NB4 (cell line): ENCODE measurements around the gene BMPR2.

Experiments
- DNase-seq: peaks from one replicate; pipeline ENCODE4 v3.0.0; 2010; ENCODE audit warnings: low read depth
- H3K4me3 ChIP-seq: one replicate; pipeline ENCODE4 v1.5.1; 2011; ENCODE audit warnings: mild to moderate bottlenecking, low read depth, low read length, moderate library complexity
- MYC ChIP-seq: IDR thresholded peaks from 2 replicates; pipeline ENCODE4 v1.6.1; 2011; ENCODE audit warnings: low read depth, low read length
- POLR2A ChIP-seq: IDR thresholded peaks from 2 replicates; pipeline ENCODE4 v1.6.1; 2011; ENCODE audit warnings: mild to moderate bottlenecking; ENCODE audit not compliant: insufficient read length; ENCODE audit errors: extremely low read depth
- TF ChIP-seq, protein P1 (sequence below): IDR thresholded peaks from one replicate; pipeline ENCODE4 v1.5.1; 2012; ENCODE audit warnings: low read depth, low read length
- TF ChIP-seq, protein P2 (sequence below): IDR thresholded peaks from 2 replicates; pipeline ENCODE4 v1.6.1; 2011; ENCODE audit warnings: low read depth, low read length

Gene BMPR2

DNA sequence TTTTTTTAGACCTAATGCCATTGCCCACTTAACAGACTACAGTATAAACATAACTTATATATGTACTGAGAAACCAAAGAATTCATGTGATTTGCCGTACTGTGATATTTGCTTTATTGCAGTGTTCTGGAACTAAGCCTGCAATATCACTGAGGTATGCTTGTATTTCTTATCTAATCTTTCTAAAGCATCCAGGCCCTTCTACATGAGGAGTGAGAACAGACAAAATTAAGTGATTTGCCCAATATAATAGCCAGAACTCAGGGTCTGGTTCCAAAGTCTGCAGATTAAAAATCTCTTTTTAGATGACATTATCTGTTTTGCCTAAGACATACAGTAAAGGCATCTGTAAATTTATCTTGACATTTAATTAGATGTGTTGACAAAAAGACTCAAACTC is 41.9 kb downstream of the BMPR2 start:
- TF ChIP-seq, protein P1, sequence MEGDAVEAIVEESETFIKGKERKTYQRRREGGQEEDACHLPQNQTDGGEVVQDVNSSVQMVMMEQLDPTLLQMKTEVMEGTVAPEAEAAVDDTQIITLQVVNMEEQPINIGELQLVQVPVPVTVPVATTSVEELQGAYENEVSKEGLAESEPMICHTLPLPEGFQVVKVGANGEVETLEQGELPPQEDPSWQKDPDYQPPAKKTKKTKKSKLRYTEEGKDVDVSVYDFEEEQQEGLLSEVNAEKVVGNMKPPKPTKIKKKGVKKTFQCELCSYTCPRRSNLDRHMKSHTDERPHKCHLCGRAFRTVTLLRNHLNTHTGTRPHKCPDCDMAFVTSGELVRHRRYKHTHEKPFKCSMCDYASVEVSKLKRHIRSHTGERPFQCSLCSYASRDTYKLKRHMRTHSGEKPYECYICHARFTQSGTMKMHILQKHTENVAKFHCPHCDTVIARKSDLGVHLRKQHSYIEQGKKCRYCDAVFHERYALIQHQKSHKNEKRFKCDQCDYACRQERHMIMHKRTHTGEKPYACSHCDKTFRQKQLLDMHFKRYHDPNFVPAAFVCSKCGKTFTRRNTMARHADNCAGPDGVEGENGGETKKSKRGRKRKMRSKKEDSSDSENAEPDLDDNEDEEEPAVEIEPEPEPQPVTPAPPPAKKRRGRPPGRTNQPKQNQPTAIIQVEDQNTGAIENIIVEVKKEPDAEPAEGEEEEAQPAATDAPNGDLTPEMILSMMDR, result no peak
- TF ChIP-seq POLR2A, result no peak
- TF ChIP-seq MYC, result no peak
- TF ChIP-seq, protein P2, sequence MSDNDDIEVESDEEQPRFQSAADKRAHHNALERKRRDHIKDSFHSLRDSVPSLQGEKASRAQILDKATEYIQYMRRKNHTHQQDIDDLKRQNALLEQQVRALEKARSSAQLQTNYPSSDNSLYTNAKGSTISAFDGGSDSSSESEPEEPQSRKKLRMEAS, result no peak
- DNase-seq, result no peak
- H3K4me3 ChIP-seq, result no peak overlapping the region

DNA sequence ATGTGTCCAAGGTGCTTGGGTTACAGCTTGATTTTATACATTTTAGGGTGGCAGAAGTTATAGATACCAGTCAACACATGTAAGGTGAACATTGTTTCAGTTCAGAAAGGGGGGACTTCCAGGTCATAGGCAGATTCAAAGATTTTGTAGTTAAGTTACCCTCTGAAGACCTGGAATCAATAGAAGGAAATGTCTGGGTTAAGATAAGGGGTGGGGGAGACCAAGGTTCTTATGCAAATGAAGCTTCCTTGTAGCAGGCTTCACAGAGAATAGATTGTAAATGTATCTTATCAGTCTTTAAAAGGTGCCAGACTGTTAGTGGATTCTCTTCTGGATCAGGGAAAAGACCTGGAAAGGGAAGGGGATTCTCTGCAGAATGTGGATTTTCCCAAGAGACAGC is 42.4 kb downstream of the BMPR2 start:
- H3K4me3 ChIP-seq, result no peak overlapping the region
- TF ChIP-seq MYC, result no peak
- TF ChIP-seq, protein P2, result no peak
- TF ChIP-seq POLR2A, result no peak
- TF ChIP-seq, protein P1, result no peak
- DNase-seq, result no peak

DNA sequence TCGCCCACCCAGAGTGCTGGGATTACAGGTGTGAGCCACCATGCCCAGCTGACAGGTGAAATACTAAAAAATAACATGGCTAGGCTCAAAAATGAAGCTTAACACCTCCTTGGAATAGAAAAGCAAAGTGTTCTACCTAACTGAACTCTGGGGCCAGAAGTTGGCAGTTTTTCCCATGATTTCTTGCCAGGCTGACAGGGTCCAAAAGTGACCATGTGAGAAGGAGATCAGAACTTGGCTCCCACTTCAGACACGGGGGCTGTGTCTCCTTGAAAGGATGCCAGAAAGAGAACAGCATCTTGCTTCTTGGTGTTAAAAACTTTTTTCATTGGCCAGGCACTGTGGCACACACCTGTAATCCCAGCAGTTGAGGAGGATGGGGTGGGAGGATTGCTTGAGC is 47.0 kb downstream of the BMPR2 start:
- no peak for DNase-seq
- H3K4me3 ChIP-seq, result no peak overlapping the region
- TF ChIP-seq, protein P1, result no peak
- TF ChIP-seq POLR2A (no peak), MYC (no peak)
- TF ChIP-seq, protein P2, result no peak

DNA sequence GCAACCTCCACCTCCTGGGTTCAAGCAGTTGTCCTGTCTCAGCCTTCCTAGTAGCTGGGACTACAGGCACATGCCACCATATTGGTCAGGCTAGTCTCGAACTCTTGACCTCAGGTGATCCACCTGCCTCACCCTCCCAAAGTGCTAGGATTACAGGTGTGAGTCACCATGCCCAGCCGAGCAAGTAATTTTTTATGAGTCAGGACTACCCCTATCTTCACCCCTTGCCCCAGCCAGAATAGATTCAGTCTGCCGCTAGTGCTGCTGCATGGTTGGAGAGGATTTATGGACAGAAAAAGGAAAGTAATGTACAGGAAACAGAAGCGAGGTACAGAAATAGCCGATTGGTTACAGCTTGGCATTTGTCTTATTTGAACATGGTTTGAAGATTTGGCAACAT is 48.9 kb downstream of the BMPR2 start:
- TF ChIP-seq MYC, result no peak
- TF ChIP-seq, protein P2, result no peak
- TF ChIP-seq POLR2A, result no peak
- TF ChIP-seq, protein P1, result no peak
- no peak overlapping the region for H3K4me3 ChIP-seq
- DNase-seq, result no peak

DNA sequence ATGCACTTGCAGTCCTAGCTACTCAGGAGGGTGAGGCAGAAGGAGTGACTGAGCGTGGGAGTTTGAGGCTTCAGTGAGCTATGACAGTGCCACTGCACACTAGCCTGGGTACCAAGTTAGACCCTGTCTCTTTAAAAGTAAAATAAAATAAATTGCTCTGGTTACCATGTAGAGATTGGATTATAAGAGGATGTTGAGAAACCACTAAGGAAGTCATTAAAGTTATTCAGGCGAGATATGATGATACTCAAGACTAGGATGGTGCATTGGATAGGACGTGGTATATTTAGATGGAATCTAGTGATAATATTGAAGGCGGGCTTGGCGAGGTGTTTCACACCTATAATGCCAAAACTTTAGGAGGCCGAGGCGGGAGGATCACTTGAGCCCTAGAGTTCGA is 50.6 kb downstream of the BMPR2 start:
- H3K4me3 ChIP-seq, result no peak overlapping the region
- TF ChIP-seq POLR2A (no peak), MYC (no peak)
- TF ChIP-seq, protein P1, result no peak
- TF ChIP-seq, protein P2, result no peak
- no peak for DNase-seq
